ENCODE results near the gene HS1BP3.
A peak's percentile ranks its signal among the peaks of the same experiment; 100 is the strongest.

HS1BP3 gene

GRCh38 chr2:20664071-20664390 is 13.1 kb upstream of the HS1BP3 start:
- DNase-seq: no peak

GRCh38 chr2:20663196-20664070 is 12.5 kb upstream of the HS1BP3 start:
- DNase-seq: no peak

- no peak for DNase-seq
Measured at GRCh38 chr2:20662308-20662937, 11.5 kb upstream of the HS1BP3 start.

DNA sequence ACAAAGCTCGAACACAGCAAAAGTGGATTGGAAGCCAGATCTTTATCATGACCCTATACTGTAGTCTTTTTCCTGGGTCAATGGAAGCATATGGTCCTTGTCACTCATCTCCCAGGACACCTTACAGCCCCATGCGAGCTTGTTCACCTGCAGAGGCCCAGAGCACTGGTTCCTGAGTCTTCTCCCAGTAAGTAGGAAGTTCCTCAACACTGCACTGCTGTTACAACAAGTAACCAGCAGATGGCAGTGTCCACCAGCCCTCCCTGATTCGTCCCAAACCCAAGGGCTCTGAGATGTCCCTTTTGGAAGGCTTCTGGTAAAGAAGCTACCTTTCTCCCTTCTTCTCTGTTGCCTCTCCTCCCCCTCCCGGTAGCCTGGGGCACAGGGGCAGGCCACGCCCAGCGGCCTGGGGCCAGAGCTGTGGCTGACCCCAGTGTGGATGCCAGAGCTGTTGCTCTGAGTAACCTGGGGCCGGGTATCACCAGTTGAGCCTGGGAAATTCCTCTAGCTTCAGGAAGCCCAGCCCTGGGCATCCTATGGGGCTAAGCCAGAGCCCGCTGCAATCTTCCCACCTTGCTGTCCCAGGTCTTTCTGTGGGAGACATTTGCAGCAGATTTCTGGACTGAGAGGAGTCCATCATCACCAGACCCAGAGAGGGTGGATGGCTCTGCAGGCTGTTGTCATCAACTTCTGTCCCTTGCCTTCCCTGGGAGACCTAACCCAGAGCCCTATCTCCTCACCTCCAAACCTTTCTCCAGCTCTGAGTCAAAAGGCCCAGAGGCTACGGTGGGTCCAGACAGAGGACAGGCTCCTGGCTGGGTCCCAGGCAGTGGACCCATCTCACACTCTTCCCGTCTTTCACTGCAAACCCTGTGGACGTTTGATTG is 10.8 kb upstream of the HS1BP3 start:
- DNase-seq: peak in 40 of 56 donors; percentile 10 to 77 (median 38)

- DNase-seq: no peak
Measured at GRCh38 chr2:20660506-20661420, 9.9 kb upstream of the HS1BP3 start.

GRCh38 chr2:20657522-20658235 is 6.8 kb upstream of the HS1BP3 start:
- no peak for DNase-seq

GRCh38 chr2:20656561-20656960 is 5.7 kb upstream of the HS1BP3 start:
- DNase-seq: no peak

- DNase-seq: no peak
Measured at GRCh38 chr2:20654535-20654813, 3.6 kb upstream of the HS1BP3 start.

- no peak for DNase-seq
Measured at GRCh38 chr2:20653695-20654534, 3.0 kb upstream of the HS1BP3 start.

DNA sequence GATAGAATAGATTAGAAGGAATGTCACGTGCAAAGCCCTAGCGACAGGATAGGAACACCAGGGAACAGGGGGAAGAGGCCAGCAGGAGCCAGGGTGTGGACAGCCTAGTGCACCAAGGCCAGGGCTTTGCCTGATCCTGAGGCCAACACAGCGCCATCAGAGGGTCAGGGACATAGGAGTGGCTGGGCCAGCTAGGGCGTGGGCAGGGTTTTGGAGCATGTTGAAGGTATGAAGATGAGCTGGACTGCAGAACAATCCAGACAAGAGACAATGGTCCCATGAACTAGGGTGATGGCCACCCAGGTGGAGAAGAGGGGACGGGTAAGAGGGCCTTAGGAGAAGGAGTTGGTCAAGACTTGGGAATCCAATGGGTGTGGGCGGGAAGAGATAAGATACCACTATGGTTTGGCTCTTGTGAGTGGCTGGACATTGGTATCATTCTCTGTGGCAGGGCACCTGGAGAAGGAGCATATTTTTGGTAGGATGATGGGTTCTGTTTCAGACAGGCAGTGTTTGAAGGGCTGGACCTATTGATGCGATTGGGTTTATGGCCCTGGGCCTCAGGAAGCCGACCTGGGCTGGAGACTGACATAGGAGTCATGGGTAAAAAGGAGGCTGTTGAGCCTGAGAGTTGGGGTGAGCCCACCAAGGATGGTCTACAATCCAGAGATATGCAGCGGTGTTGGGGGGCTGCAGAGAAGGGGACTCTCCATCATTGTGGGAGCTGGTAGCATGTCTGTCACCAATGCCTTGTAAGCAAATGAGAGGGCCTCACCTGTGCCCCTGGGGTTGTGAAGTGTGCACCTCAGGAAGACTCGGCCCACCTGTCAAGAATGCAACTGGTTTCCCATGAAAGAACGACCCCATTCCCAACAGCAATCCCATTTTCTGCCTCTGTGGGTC is 2.0 kb upstream of the HS1BP3 start:
- no peak for DNase-seq

GRCh38 chr2:20652141-20652540 is 1.2 kb upstream of the HS1BP3 start:
- no peak for DNase-seq

GRCh38 chr2:20651731-20652099 is 817 bp upstream of the HS1BP3 start:
- no peak for DNase-seq

GRCh38 chr2:20650393-20650876 is 463 bp downstream of the HS1BP3 start:
- DNase-seq: peak in 29 of 56 donors; percentile 16 to 74 (median 52)

GRCh38 chr2:20649976-20650375 is 922 bp downstream of the HS1BP3 start:
- DNase-seq: no peak

DNA sequence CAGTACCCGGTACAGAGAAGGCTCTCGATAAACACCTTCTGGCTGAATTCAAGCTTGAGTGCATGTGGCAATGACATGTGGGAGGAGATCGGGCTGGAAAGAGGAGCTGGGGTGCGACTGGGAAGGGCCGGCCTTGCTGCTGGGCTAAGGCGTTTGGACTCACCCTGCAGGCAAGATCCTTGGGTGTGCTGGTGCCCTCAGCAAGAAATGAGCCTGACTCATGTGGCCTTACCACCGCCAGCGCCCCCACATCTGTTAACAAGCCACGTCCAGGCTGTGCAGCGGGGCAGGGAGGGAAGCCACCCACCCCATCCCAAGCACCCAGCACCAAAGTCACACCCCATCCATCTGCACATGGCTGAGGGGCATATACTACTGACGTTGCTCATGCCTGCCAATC is 1.3 kb downstream of the HS1BP3 start:
- peak in 1 of 56 donors; percentile 24 for DNase-seq

DNA sequence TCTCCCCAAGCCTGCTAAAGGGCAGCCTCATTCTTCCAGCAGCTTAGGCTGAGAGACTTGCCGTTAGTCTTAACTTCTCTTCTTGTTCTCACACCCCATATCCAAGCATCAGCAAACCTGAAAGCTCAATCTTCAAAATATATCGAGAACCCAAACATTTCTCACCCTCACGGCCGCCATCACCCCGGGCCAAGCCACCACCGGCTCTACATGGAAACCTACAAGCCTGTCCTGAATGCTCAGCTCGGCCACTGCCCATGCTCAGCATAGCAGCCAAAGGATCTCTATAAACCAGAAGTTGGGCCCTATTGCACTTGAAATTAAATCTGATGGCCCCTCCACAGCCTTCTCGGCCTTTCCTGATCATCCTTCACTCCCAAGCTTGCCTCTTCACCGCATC is 2.1 kb downstream of the HS1BP3 start:
- DNase-seq: no peak

- DNase-seq: no peak
Measured at GRCh38 chr2:20648206-20648605, 2.7 kb downstream of the HS1BP3 start.

GRCh38 chr2:20647738-20648137 is 3.2 kb downstream of the HS1BP3 start:
- DNase-seq: no peak

All from nucleus accumbens (tissue), 56 donors.